Trophoblast cell (in vitro differentiated cells and primary cell): ENCODE measurements around the gene NFAM1.

ENCODE experiments used
- DNase-seq, 2 donors: peaks; one replicate each; pipeline ENCODE4 v3.0.0-alpha.2; 2016
- H2AFZ ChIP-seq: 2 replicates; pipeline ENCODE4 v1.6.1; 2013; ENCODE audit warnings: low read length, moderate library complexity, mild to moderate bottlenecking; ENCODE audit not compliant: insufficient read depth, poor library complexity
- H2AK5ac ChIP-seq: 2 replicates; pipeline ENCODE4 v1.6.1; 2013; ENCODE audit warnings: mild to moderate bottlenecking, low read length
- H2BK120ac ChIP-seq: 2 replicates; pipeline ENCODE4 v1.6.1; 2013; ENCODE audit warnings: low read length, mild to moderate bottlenecking, moderate library complexity; ENCODE audit not compliant: insufficient read depth, poor library complexity
- H2BK12ac ChIP-seq: 2 replicates; pipeline ENCODE4 v1.6.1; 2013; ENCODE audit warnings: mild to moderate bottlenecking, low read length, moderate library complexity
- H2BK5ac ChIP-seq: 2 replicates; pipeline ENCODE4 v1.6.1; 2013; ENCODE audit warnings: low read length, low read depth, moderate library complexity, mild to moderate bottlenecking; ENCODE audit not compliant: poor library complexity
- H3K14ac ChIP-seq: 2 replicates; pipeline ENCODE4 v1.6.1; 2013; ENCODE audit warnings: mild to moderate bottlenecking, low read length
- H3K18ac ChIP-seq: 2 replicates; pipeline ENCODE4 v1.6.1; 2013; ENCODE audit warnings: mild to moderate bottlenecking, low read length
- H3K23ac ChIP-seq: 2 replicates; pipeline ENCODE4 v1.6.1; 2013; ENCODE audit warnings: low read length
- H3K27ac ChIP-seq: 2 replicates; pipeline ENCODE4 v1.5.1; 2013; ENCODE audit warnings: low read depth, mild to moderate bottlenecking, inconsistent platforms, low read length, moderate library complexity
- H3K27me3 ChIP-seq: 2 replicates; pipeline ENCODE4 v1.6.1; 2013; ENCODE audit warnings: inconsistent platforms, mild to moderate bottlenecking, low read length, moderate library complexity; ENCODE audit not compliant: insufficient read depth
- H3K36me3 ChIP-seq, 2 experiments: 1 replicate in 1 of 2; 2 replicates in 1 of 2; pipeline ENCODE4 v1.6.1; 2013; ENCODE audit warnings: low read length in 2 of 2, mild to moderate bottlenecking in 2 of 2, moderate library complexity in 1 of 2; ENCODE audit not compliant: insufficient read depth in 2 of 2, control insufficient read depth in 1 of 2
- H3K4ac ChIP-seq: 2 replicates; pipeline ENCODE4 v1.6.1; 2013; ENCODE audit warnings: low read depth, mild to moderate bottlenecking, low read length, moderate library complexity
- H3K4me1 ChIP-seq, 2 experiments: 1 replicate in 1 of 2; 2 replicates in 1 of 2; pipeline ENCODE4 v1.6.1; 2013; ENCODE audit warnings: low read length in 2 of 2, mild to moderate bottlenecking in 2 of 2, moderate library complexity in 1 of 2; ENCODE audit not compliant: insufficient read depth in 2 of 2, control insufficient read depth in 1 of 2
- H3K4me2 ChIP-seq: 2 replicates; pipeline ENCODE4 v1.6.1; 2013; ENCODE audit warnings: inconsistent platforms, mild to moderate bottlenecking, low read length, moderate library complexity
- H3K4me3 ChIP-seq: 2 replicates; pipeline ENCODE4 v1.5.1; 2013; ENCODE audit warnings: mild to moderate bottlenecking, low read depth, low read length, inconsistent platforms
- H3K79me1 ChIP-seq: one replicate; pipeline ENCODE4 v1.6.1; 2013; ENCODE audit warnings: low read length
- H3K79me2 ChIP-seq: 2 replicates; pipeline ENCODE4 v1.6.1; 2013; ENCODE audit warnings: low read length, mild to moderate bottlenecking; ENCODE audit not compliant: control insufficient read depth, insufficient read depth, poor library complexity
- H3K9ac ChIP-seq: 2 replicates; pipeline ENCODE4 v1.6.1; 2013; ENCODE audit warnings: mild to moderate bottlenecking, low read length
- H3K9me3 ChIP-seq: 2 replicates; pipeline ENCODE4 v1.6.1; 2013; ENCODE audit warnings: low read depth, mild to moderate bottlenecking, control low read depth, inconsistent platforms, low read length; ENCODE audit not compliant: insufficient read depth
- H4K12ac ChIP-seq: 2 replicates; pipeline ENCODE4 v1.6.1; 2013; ENCODE audit warnings: low read depth, mild to moderate bottlenecking, low read length, moderate library complexity
- H4K8ac ChIP-seq: 2 replicates; pipeline ENCODE4 v1.6.1; 2013; ENCODE audit warnings: low read depth, mild to moderate bottlenecking, low read length, moderate library complexity
- H4K91ac ChIP-seq: one replicate; pipeline ENCODE4 v1.6.1; 2013; ENCODE audit warnings: low read depth, mild to moderate bottlenecking, low read length, moderate library complexity
- whole genome bisulfite sequencing: extraction: QIAGEN DNeasy Blood & Tissue Kit; methylation state at CpG from one replicate; pipeline ENCODE4 v1.1.7; 2013; ENCODE audit warnings: missing lambda C conversion rate; ENCODE audit not compliant: insufficient read length, insufficient coverage; ENCODE audit errors: extremely low coverage; 5-methylcytosine and 5-hydroxymethylcytosine counted together

The NFAM1 gene

GRCh38 chr22:42332089-42332488, 100.1 kb downstream of the NFAM1 start:
- Histone ChIP-seq H3K4me2 (no peak overlapping the region), H2BK12ac (no peak overlapping the region), H4K91ac (no peak overlapping the region), H3K27ac (no peak overlapping the region), H2AFZ (no peak overlapping the region), H2BK120ac (no peak overlapping the region), H4K8ac (no peak overlapping the region), H3K79me1 (no peaks in the 10 kb centered on the region), H3K18ac (no peak overlapping the region), H4K12ac (no peak overlapping the region), H3K4ac (no peak overlapping the region), H3K79me2 (no peaks in the 10 kb centered on the region), H3K9ac (no peak overlapping the region), H2AK5ac (no peak overlapping the region), H3K36me3 (no peaks in the 10 kb centered on the region), H3K23ac (no peak overlapping the region), H2BK5ac (no peak overlapping the region), H3K9me3 (peaks cover 3% of the 10 kb centered on the region), H3K14ac (no peak overlapping the region), H3K4me1 (no peaks in the 10 kb centered on the region), H3K27me3 (no peaks in the 10 kb centered on the region), H3K4me3 (no peak overlapping the region)
- no peak for DNase-seq
- WGBS = no CpG with 5 or more reads among the region's 7 CpGs

GRCh38 chr22:42331014-42331413, 101.2 kb downstream of the NFAM1 start:
- H3K4me3 ChIP-seq = no peak overlapping the region
- no peak overlapping the region for H3K9ac ChIP-seq
- no peaks in the 10 kb centered on the region for H3K79me1 ChIP-seq
- H4K91ac ChIP-seq = no peak overlapping the region
- H3K27ac ChIP-seq = no peak overlapping the region
- no peak overlapping the region for H4K12ac ChIP-seq
- peaks cover 3% of the 10 kb centered on the region for H3K9me3 ChIP-seq
- no CpG with 5 or more reads among the region's 22 CpGs for WGBS
- no peak overlapping the region for H2BK12ac ChIP-seq
- no peak overlapping the region for H4K8ac ChIP-seq
- no peak overlapping the region for H2BK120ac ChIP-seq
- DNase-seq = no peak
- no peaks in the 10 kb centered on the region for H3K4me1 ChIP-seq
- H3K14ac ChIP-seq = no peak overlapping the region
- H3K23ac ChIP-seq = no peak overlapping the region
- H3K4me2 ChIP-seq = no peak overlapping the region
- no peak overlapping the region for H2BK5ac ChIP-seq
- H3K36me3 ChIP-seq = no peaks in the 10 kb centered on the region
- no peak overlapping the region for H2AK5ac ChIP-seq
- no peaks in the 10 kb centered on the region for H3K27me3 ChIP-seq
- no peaks in the 10 kb centered on the region for H3K79me2 ChIP-seq
- H3K18ac ChIP-seq = no peak overlapping the region
- no peak overlapping the region for H2AFZ ChIP-seq
- H3K4ac ChIP-seq = no peak overlapping the region
